Panc1 (cell line): ENCODE data around the gene SEPTIN2. TPM values are rescaled to one million over a fixed set of nuclear protein-coding genes. Genes with fewer than 3 reads are reported as not detected.

Experiments
- ATAC-seq: fragments of 200-7000 bp; cut with Tn5 transposase; 2 replicates; pipeline ENCODE4 v1.9.1; 2020; ENCODE audit warnings: mild to moderate bottlenecking, moderate library complexity
- BruUV-seq: library from RNA; stranded (reverse); fragments of 400-500 nt; replicated peaks from 2 replicates; lab custom pipeline; 2021; lab: Mats Ljungman, UMichigan
- CTCF ChIA-PET: fragments of 300-600 bp; sonication (Branson Sonifier 250); formaldehyde crosslinking; loops from one replicate; lab custom pipeline; 2022; ENCODE audit warnings: antibody characterized with exemption; lab: Charles Lee
- POLR2A ChIA-PET: fragments of 300-600 bp; sonication (Branson Sonifier 250); formaldehyde crosslinking; loops from one replicate; lab custom pipeline; 2022; ENCODE audit warnings: antibody characterized with exemption; lab: Charles Lee
- DNase-seq: peaks from one replicate; pipeline ENCODE4 v3.0.0-alpha.2; 2010; ENCODE audit warnings: low read depth, low spot score
- H3K27ac ChIP-seq: 2 replicates; pipeline ENCODE4 v1.5.1; 2011; ENCODE audit warnings: mild to moderate bottlenecking, low read length, inconsistent platforms
- H3K27me3 ChIP-seq: fragments of 200-500 bp; sonication (Bioruptor generic); 2 replicates; pipeline ENCODE4 v1.6.0; 2014; ENCODE audit warnings: low read length, inconsistent platforms; ENCODE audit not compliant: control insufficient read depth, insufficient read depth
- H3K36me3 ChIP-seq: fragments of 200-500 bp; sonication (Bioruptor generic); 2 replicates; pipeline ENCODE4 v1.5.1; 2014; ENCODE audit warnings: inconsistent platforms, mild to moderate bottlenecking, low read length, moderate library complexity; ENCODE audit not compliant: control insufficient read depth, insufficient read depth
- H3K4me1 ChIP-seq: 2 replicates; pipeline ENCODE4 v1.5.1; 2011; ENCODE audit warnings: inconsistent platforms, mild to moderate bottlenecking, low read length, moderate library complexity; ENCODE audit not compliant: control insufficient read depth, insufficient read depth
- H3K4me3 ChIP-seq, 2 experiments: 2 replicates each; pipeline ENCODE4 v1.5.1; 2011 to 2012; ENCODE audit warnings: low read depth in 2 of 2, low read length in 2 of 2, mild to moderate bottlenecking in 2 of 2, inconsistent platforms in 1 of 2, moderate library complexity in 1 of 2
- H3K9me3 ChIP-seq: fragments of 200-500 bp; sonication (Bioruptor generic); 2 replicates; pipeline ENCODE4 v1.5.1; 2014; ENCODE audit warnings: low read depth, mild to moderate bottlenecking, inconsistent platforms, low read length, moderate library complexity; ENCODE audit not compliant: control insufficient read depth, insufficient read depth
- POLR2AphosphoS5 ChIP-seq: IDR thresholded peaks from 2 replicates; pipeline ENCODE4 v1.6.1; 2012; ENCODE audit warnings: mild to moderate bottlenecking, low read depth, low read length, moderate library complexity
- SIN3A ChIP-seq: IDR thresholded peaks from 2 replicates; pipeline ENCODE4 v1.6.1; 2012; ENCODE audit warnings: low read depth, mild to moderate bottlenecking, low read length, moderate library complexity, borderline replicate concordance; ENCODE audit not compliant: insufficient read depth
- TCF7L2 ChIP-seq: IDR thresholded peaks from 2 replicates; pipeline ENCODE4 v1.6.1; 2011; ENCODE audit warnings: mild to moderate bottlenecking, low read depth, low read length, inconsistent platforms
- in situ Hi-C: cut with HindIII; loops from 2 replicates; pipeline ENCODE4 v1.10.0; 2016; ENCODE audit warnings: low sequenced_read_pairs, low pct_unique_long_range_greater_than_20kb
- intact Hi-C: fragments of 100-400 bp; cut with micrococcal nuclease; formaldehyde crosslinking; loops from one replicate; pipeline ENCODE4 v1.10.0; 2022; ENCODE audit not compliant: unreplicated experiment
- total RNA-seq: library from RNA; stranded (reverse); gene quantifications from one replicate; pipeline ENCODE4 v1.2.1, GENCODE V29; 2021; ENCODE audit not compliant: unreplicated experiment
- TF ChIP-seq, protein P1 (sequence below), 2 experiments: IDR thresholded peaks; 2 replicates each; pipeline ENCODE4 v1.6.1; 2011 to 2012; ENCODE audit warnings: low read depth in 2 of 2, control low read depth in 1 of 2, low read length in 1 of 2, mild to moderate bottlenecking in 1 of 2, moderate library complexity in 1 of 2; ENCODE audit not compliant: insufficient read depth in 1 of 2
- TF ChIP-seq, protein P2 (sequence below): fragments of 450-650 bp; IDR thresholded peaks from 2 replicates; pipeline ENCODE4 v1.5.1; 2017; ENCODE audit warnings: mild to moderate bottlenecking

The SEPTIN2 gene
- total RNA-seq, 1 experiment from 2014 or later, result 303 TPM

DNA sequence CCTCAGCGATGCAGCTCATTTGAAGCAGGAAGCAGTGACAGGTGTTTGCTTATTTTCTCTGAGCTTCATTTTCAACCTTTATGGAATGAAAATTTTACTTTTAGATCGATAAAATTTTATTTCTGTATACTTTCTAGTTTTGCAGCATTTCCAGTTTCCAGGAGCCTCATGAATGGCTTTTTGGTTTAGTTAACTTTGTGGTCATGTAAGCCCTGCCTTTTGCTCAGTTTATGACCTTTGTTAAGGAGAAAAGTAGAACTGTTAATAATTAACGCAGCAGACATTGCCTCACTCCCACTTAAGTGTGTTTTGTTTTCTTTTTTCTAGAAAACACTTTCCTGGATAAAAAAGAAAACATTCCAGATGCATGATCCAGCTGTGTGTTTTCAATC is 35.9 kb downstream of the SEPTIN2 start:
- in situ Hi-C loops, result no loop called here
- Histone ChIP-seq H3K27ac (no peak overlapping the region), H3K27me3 (no peaks in the 10 kb centered on the region), H3K4me3 (no peak overlapping the region), H3K36me3 (peaks cover 45% of the 10 kb centered on the region), H3K4me1 (peaks cover 9% of the 10 kb centered on the region), H3K9me3 (no peaks in the 10 kb centered on the region)
- no peak for ATAC-seq
- BruUV-seq, result no TSS peak
- TF ChIP-seq, protein P1, sequence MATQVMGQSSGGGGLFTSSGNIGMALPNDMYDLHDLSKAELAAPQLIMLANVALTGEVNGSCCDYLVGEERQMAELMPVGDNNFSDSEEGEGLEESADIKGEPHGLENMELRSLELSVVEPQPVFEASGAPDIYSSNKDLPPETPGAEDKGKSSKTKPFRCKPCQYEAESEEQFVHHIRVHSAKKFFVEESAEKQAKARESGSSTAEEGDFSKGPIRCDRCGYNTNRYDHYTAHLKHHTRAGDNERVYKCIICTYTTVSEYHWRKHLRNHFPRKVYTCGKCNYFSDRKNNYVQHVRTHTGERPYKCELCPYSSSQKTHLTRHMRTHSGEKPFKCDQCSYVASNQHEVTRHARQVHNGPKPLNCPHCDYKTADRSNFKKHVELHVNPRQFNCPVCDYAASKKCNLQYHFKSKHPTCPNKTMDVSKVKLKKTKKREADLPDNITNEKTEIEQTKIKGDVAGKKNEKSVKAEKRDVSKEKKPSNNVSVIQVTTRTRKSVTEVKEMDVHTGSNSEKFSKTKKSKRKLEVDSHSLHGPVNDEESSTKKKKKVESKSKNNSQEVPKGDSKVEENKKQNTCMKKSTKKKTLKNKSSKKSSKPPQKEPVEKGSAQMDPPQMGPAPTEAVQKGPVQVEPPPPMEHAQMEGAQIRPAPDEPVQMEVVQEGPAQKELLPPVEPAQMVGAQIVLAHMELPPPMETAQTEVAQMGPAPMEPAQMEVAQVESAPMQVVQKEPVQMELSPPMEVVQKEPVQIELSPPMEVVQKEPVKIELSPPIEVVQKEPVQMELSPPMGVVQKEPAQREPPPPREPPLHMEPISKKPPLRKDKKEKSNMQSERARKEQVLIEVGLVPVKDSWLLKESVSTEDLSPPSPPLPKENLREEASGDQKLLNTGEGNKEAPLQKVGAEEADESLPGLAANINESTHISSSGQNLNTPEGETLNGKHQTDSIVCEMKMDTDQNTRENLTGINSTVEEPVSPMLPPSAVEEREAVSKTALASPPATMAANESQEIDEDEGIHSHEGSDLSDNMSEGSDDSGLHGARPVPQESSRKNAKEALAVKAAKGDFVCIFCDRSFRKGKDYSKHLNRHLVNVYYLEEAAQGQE (IDR thresholded peaks at IDR 0.05; ENCODE audit: insufficient read depth in 1 of 2, low read depth in 2 of 2, low read length in 1 of 2), result no peak
- TF ChIP-seq TCF7L2, result no peak
- no peak for TF ChIP-seq POLR2AphosphoS5
- intact Hi-C loops, result no loop called here
- DNase-seq, result no peak
- CTCF ChIA-PET, result no interaction called here
- POLR2A ChIA-PET, result no interaction called here

DNA sequence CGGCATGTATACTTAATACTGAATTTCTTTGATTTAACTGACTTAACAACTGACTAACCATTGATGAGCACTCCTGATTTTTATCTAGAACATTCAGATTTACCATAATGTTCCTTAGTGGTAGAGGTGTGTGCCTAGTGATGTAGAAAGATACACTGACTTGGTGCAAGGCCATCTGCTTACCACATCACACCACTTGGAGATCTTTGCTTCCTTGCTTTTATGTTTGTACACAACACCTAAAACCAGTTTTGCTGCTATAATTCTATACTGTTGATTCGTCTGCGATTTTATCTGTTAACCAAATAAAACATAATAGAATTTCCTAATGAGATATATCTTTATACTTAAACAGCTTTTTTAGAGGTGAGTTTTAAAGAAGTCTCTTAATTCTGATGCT is 36.5 kb downstream of the SEPTIN2 start:
- Histone ChIP-seq H3K9me3 (no peaks in the 10 kb centered on the region), H3K36me3 (peaks cover 44% of the 10 kb centered on the region), H3K4me1 (peaks cover 11% of the 10 kb centered on the region), H3K4me3 (no peak overlapping the region), H3K27me3 (no peaks in the 10 kb centered on the region), H3K27ac (no peak overlapping the region)
- intact Hi-C loops, result no loop called here
- ATAC-seq, result no peak
- CTCF ChIA-PET, result no interaction called here
- TF ChIP-seq POLR2AphosphoS5 (no peak), TCF7L2 (no peak), SIN3A (no peak)
- TF ChIP-seq, protein P1 (IDR thresholded peaks at IDR 0.05; ENCODE audit: insufficient read depth in 1 of 2, low read depth in 2 of 2, low read length in 1 of 2), result no peak
- TF ChIP-seq, protein P2, sequence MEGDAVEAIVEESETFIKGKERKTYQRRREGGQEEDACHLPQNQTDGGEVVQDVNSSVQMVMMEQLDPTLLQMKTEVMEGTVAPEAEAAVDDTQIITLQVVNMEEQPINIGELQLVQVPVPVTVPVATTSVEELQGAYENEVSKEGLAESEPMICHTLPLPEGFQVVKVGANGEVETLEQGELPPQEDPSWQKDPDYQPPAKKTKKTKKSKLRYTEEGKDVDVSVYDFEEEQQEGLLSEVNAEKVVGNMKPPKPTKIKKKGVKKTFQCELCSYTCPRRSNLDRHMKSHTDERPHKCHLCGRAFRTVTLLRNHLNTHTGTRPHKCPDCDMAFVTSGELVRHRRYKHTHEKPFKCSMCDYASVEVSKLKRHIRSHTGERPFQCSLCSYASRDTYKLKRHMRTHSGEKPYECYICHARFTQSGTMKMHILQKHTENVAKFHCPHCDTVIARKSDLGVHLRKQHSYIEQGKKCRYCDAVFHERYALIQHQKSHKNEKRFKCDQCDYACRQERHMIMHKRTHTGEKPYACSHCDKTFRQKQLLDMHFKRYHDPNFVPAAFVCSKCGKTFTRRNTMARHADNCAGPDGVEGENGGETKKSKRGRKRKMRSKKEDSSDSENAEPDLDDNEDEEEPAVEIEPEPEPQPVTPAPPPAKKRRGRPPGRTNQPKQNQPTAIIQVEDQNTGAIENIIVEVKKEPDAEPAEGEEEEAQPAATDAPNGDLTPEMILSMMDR, result no peak
- no peak for DNase-seq
- in situ Hi-C loops, result no loop called here
- no TSS peak for BruUV-seq
- POLR2A ChIA-PET, result no interaction called here
